GM12874 (cell line): ENCODE data around the gene G3BP2.

Experiments used
- CTCF ChIP-seq: IDR thresholded peaks from 2 replicates; pipeline ENCODE4 v1.5.1; 2011; ENCODE audit warnings: low read depth, mild to moderate bottlenecking, control low read depth, low read length, moderate library complexity; ENCODE audit not compliant: insufficient read depth

G3BP2 gene

GRCh38 chr4:75644095-75644494, 29.1 kb downstream of the G3BP2 start:
- no peak for TF ChIP-seq CTCF

GRCh38 chr4:75643651-75644050, 29.6 kb downstream of the G3BP2 start:
- no peak for TF ChIP-seq CTCF

- TF ChIP-seq CTCF: no peak
These were observed 34.0 kb downstream of the G3BP2 start for GRCh38 chr4:75639124-75639695.

GRCh38 chr4:75637827-75638226, 35.4 kb downstream of the G3BP2 start:
- no peak for TF ChIP-seq CTCF

GRCh38 chr4:75637176-75637575, 36.0 kb downstream of the G3BP2 start:
- TF ChIP-seq CTCF: no peak

GRCh38 chr4:75634951-75635350, 38.3 kb downstream of the G3BP2 start:
- no peak for TF ChIP-seq CTCF

GRCh38 chr4:75634281-75634680, 38.9 kb downstream of the G3BP2 start:
- TF ChIP-seq CTCF: no peak

- no peak for TF ChIP-seq CTCF
These were observed 39.4 kb downstream of the G3BP2 start for GRCh38 chr4:75633846-75634245.
